Dedifferentiated amniotic fluid mesenchymal stem cell (primary cell): ENCODE results near the gene PBLD.

Source experiments
- DNase-seq: peaks from one replicate; pipeline ENCODE4 v3.0.0-alpha.2; 2016; ENCODE audit errors: extremely low spot score

The PBLD gene

DNA sequence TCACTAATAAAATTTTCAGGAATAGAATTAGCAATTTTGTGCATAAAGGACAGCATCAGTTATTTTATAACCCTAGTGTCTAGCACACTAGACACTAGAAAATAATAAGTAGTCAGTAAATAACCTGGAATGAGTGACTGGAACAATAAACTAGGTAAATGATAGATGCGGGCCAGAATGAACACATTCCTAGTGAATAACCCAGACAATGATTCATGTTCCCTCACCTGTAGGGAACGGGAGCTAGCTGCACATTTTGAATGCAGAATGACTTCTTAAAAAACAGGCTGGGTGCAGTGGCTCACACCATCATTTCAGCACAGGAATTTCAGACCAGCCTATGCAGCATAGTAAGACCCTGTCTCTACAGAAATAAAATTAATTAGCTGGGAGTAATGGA is 97.6 kb downstream of the PBLD start:
- no peak for DNase-seq

DNA sequence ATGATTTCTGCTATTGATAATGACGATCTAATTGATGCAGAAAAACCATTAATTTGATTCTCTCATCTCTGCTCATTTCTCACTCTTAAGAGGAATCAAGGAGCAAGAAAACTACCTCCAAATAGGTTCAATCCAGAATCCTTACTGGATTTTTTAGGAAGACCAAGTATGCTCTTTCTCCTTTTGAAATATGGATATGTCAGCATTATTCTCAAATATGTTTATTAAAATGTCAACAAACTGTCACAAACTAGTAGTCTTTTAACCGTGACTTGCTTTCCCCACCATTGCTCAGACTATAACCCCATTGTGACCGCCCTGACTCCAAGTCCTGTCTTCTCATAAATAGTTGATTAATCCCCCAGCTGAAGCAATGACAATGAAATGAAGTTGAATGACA is 99.7 kb downstream of the PBLD start:
- no peak for DNase-seq
